Natural killer cell (primary cell): ENCODE results near the gene PRKN. TPM values are rescaled to one million over a fixed set of nuclear protein-coding genes. Genes with fewer than 3 reads are reported as not detected.

ENCODE experiments used
- ATAC-seq, 3 donors: fragments of 150-1000 bp in 2 of 3; fragments of 200-7000 bp in 1 of 3; cut with Tn5 transposase; 1 replicate in 1 of 3; 2 replicates in 2 of 3; pipeline ENCODE4 v1.10.0; 2021; ENCODE audit warnings: mild to moderate bottlenecking in 2 of 3, moderate library complexity in 2 of 3
- DNase-seq, 2 donors: peaks; one replicate each; pipeline versions ENCODE4 v3.0.0 to v3.0.0-alpha.2; 2013 to 2021; ENCODE audit warnings: mixed read lengths in 1 of 2
- H3K27ac ChIP-seq: one replicate; pipeline ENCODE4 v1.5.1; 2013; ENCODE audit warnings: mild to moderate bottlenecking, low read length
- H3K27me3 ChIP-seq: one replicate; pipeline ENCODE4 v1.6.1; 2013; ENCODE audit warnings: low read length; ENCODE audit not compliant: control insufficient read depth, insufficient read depth
- H3K36me3 ChIP-seq: one replicate; pipeline ENCODE4 v1.6.1; 2013; ENCODE audit warnings: low read length; ENCODE audit not compliant: control insufficient read depth, insufficient read depth
- H3K4me1 ChIP-seq: one replicate; pipeline ENCODE4 v1.6.1; 2013; ENCODE audit warnings: low read length; ENCODE audit not compliant: control insufficient read depth, insufficient read depth
- H3K4me3 ChIP-seq: one replicate; pipeline ENCODE4 v1.5.1; 2013; ENCODE audit warnings: low read length
- H3K9me3 ChIP-seq: one replicate; pipeline ENCODE4 v1.6.1; 2013; ENCODE audit warnings: low read length; ENCODE audit not compliant: control insufficient read depth, insufficient read depth
- H3K27ac Mint-ChIP-seq, 2 donors: one replicate each; pipeline ENCODE4 v1.8.0; 2022; ENCODE audit warnings: mild to moderate bottlenecking in 2 of 2, mixed read lengths in 2 of 2, moderate library complexity in 1 of 2
- H3K27me3 Mint-ChIP-seq, 2 donors: one replicate each; pipeline ENCODE4 v1.8.0; 2022; ENCODE audit warnings: low read depth in 2 of 2, mixed read lengths in 2 of 2
- H3K36me3 Mint-ChIP-seq: one replicate; pipeline ENCODE4 v1.8.0; 2022; ENCODE audit warnings: mixed read lengths
- H3K4me1 Mint-ChIP-seq, 2 donors: one replicate each; pipeline ENCODE4 v1.8.0; 2022; ENCODE audit warnings: mixed read lengths in 2 of 2
- H3K4me3 Mint-ChIP-seq: one replicate; pipeline ENCODE4 v1.8.0; 2022; ENCODE audit warnings: mild to moderate bottlenecking, moderate library complexity, mixed read lengths
- H3K9me3 Mint-ChIP-seq, 2 donors: one replicate each; pipeline ENCODE4 v1.8.0; 2022; ENCODE audit warnings: mixed read lengths in 2 of 2
- WGBS: methylation state at CpG from one replicate; pipeline ENCODE4 v1.1.7; 2013; ENCODE audit warnings: missing lambda C conversion rate; ENCODE audit not compliant: insufficient coverage; 5-methylcytosine and 5-hydroxymethylcytosine counted together
- intact Hi-C: fragments of 100-400 bp; cut with micrococcal nuclease; formaldehyde crosslinking; loops from one replicate; pipeline ENCODE4 v1.14.2; 2022
- total RNA-seq, 4 donors: library from RNA; stranded (reverse); fragments of 120-200 nt in 1 of 4; gene quantifications; one replicate each; pipeline versions ENCODE4 v1.2.3 to v1.2.4, GENCODE V29; 2013 to 2022
- TF ChIP-seq, protein P1 (sequence below): fragments of 200-600 bp; IDR thresholded peaks from one replicate; pipeline ENCODE4 v1.8.0; 2022; ENCODE audit warnings: antibody characterized with exemption

Gene PRKN
- total RNA-seq, 3 donors from 2014 or later (not counting 1 experiment from before 2014, with no cell fraction given): 1.4 to 1.9 (median 1.9) TPM

DNA sequence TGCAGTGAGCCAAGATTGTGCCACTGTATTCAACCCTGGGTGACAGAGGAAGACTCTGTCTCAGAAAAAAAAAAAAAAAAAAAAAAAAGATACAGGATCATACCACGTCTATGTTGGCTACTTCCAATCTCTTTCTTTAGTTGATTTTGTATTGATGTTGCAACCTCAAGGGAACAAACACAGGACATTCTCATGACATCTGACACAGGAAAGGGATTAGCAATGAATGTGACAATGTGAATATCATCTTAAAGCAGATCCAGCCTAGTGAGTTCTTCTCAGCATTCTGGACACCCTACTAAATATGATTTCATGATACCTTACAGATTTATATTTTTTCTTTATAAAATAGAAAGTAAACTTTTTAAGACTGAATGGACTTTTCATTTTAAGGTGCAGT, 580.3 kb downstream of the PRKN start:
- Histone ChIP-seq H3K27me3 (no peaks in the 10 kb centered on the region), H3K9me3 (no peaks in the 10 kb centered on the region), H3K27ac (no peak overlapping the region), H3K4me1 (no peaks in the 10 kb centered on the region), H3K36me3 (no peaks in the 10 kb centered on the region), H3K4me3 (no peak overlapping the region)
- intact Hi-C loops: no loop called here
- Mint-ChIP-seq H3K9me3 (no peaks in the 10 kb centered on the region), H3K36me3 (no peaks in the 10 kb centered on the region), H3K27me3 (no peaks in the 10 kb centered on the region), H3K4me3 (no peak overlapping the region), H3K4me1 (peaks cover 0 to 11% of the 10 kb centered on the region in 2 donors), H3K27ac (no peak overlapping the region)
- TF ChIP-seq, protein P1, sequence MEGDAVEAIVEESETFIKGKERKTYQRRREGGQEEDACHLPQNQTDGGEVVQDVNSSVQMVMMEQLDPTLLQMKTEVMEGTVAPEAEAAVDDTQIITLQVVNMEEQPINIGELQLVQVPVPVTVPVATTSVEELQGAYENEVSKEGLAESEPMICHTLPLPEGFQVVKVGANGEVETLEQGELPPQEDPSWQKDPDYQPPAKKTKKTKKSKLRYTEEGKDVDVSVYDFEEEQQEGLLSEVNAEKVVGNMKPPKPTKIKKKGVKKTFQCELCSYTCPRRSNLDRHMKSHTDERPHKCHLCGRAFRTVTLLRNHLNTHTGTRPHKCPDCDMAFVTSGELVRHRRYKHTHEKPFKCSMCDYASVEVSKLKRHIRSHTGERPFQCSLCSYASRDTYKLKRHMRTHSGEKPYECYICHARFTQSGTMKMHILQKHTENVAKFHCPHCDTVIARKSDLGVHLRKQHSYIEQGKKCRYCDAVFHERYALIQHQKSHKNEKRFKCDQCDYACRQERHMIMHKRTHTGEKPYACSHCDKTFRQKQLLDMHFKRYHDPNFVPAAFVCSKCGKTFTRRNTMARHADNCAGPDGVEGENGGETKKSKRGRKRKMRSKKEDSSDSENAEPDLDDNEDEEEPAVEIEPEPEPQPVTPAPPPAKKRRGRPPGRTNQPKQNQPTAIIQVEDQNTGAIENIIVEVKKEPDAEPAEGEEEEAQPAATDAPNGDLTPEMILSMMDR: no peak
- DNase-seq (no peak), ATAC-seq (no peak)
- WGBS: no CpG with 5 or more reads among the region's 1 CpG

DNA sequence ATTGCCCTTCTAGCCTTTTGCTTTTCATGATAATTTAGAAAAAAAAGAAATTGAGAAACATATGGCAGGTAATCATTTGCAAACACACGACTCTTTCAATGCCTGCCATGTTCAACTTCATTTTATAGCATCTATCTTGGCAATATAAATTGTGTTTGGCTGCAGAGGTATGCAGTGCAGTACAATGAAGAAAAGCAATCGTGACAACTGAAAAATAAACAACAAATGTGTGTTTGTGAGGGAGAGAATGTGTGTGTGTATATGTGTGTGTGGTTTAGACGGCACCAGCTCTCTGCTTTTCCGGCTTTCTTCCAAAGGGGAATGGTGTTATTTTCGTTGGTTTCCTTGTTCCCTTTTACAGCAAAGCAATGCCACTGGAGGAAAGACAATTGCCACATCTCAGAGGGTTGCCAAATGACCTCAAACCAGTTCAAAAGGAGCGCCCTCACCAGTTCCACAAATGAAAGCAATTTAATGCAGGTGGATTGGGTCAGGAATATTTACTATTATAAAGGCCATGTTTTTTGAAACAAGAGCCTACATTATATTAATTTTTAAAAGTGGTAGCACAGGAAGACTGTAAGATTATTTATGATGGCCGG, 587.2 kb downstream of the PRKN start:
- Histone ChIP-seq H3K27ac (no peak overlapping the region), H3K9me3 (peaks cover 6% of the 10 kb centered on the region), H3K36me3 (no peaks in the 10 kb centered on the region), H3K4me3 (no peak overlapping the region), H3K27me3 (no peaks in the 10 kb centered on the region), H3K4me1 (no peaks in the 10 kb centered on the region)
- Mint-ChIP-seq H3K4me1 (no peaks in the 10 kb centered on the region), H3K4me3 (no peak overlapping the region), H3K9me3 (peaks cover 9 to 11% of the 10 kb centered on the region in 2 donors), H3K27ac (no peak overlapping the region), H3K36me3 (no peaks in the 10 kb centered on the region), H3K27me3 (no peaks in the 10 kb centered on the region)
- TF ChIP-seq, protein P1: no peak
- WGBS: 87% methylated on average over 6 of the region's 7 CpGs
- intact Hi-C loops: no loop called here
- DNase-seq (no peak), ATAC-seq (no peak)

DNA sequence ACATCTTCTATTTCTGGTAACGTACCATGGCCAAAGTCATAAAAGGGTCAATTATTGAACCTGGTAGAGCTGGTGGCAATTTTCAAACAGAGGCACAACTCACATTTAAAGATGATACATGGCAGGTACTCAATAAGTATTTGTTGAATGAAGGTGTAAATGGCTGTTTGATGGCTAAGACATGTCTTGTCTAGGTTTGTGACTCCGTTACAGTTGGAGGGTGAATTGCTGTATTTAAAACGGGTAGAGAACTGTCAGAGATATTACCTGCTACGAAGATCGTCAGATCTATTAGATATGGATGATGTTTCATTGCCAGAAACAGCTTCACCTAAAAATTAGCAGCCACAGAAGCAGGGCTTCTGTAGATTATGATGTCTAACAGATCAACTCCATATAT, 601.9 kb downstream of the PRKN start:
- TF ChIP-seq, protein P1: no peak
- DNase-seq: no peak
- no peaks in the 10 kb centered on the region for H3K36me3 Mint-ChIP-seq
- Histone ChIP-seq H3K27me3 (no peaks in the 10 kb centered on the region), H3K36me3 (no peaks in the 10 kb centered on the region), H3K27ac (no peak overlapping the region), H3K4me3 (no peak overlapping the region), H3K9me3 (no peaks in the 10 kb centered on the region), H3K4me1 (no peaks in the 10 kb centered on the region)
- H3K4me1 Mint-ChIP-seq: no peaks in the 10 kb centered on the region
- no peak for ATAC-seq
- H3K4me3 Mint-ChIP-seq: no peak overlapping the region
- H3K27ac Mint-ChIP-seq: no peak overlapping the region
- intact Hi-C loops: no loop called here
- 79% methylated on average over 5 of the region's 5 CpGs for WGBS
- H3K9me3 Mint-ChIP-seq: peaks cover 0 to 8% of the 10 kb centered on the region in 2 donors
- H3K27me3 Mint-ChIP-seq: no peaks in the 10 kb centered on the region
